Parathyroid adenoma (tissue), 2 donors: ENCODE measurements around the gene SERINC5.
"Not testable (repeated sequence)": the region's sequence is repeated elsewhere in the genome, so short reads cannot be mapped to it uniquely, and the experiment has no call there.

ENCODE experiments used
- H2AFZ ChIP-seq: fragments of 300-600 bp; sonication (generic); one replicate; pipeline ENCODE4 v1.7.0; 2017; ENCODE audit warnings: antibody characterized with exemption, mild to moderate bottlenecking
- H3K27ac ChIP-seq: fragments of 300-600 bp; sonication (generic); one replicate; pipeline ENCODE4 v1.7.0; 2017
- H3K27me3 ChIP-seq: fragments of 300-600 bp; sonication (generic); one replicate; pipeline ENCODE4 v1.7.0; 2017; ENCODE audit warnings: low read length; ENCODE audit not compliant: control insufficient read depth, insufficient read depth
- H3K36me3 ChIP-seq: fragments of 300-600 bp; sonication (generic); one replicate; pipeline ENCODE4 v1.7.0; 2017; ENCODE audit warnings: low read length; ENCODE audit not compliant: control insufficient read depth, insufficient read depth
- H3K4me1 ChIP-seq: fragments of 300-600 bp; sonication (generic); one replicate; pipeline ENCODE4 v1.7.0; 2017; ENCODE audit warnings: control low read depth
- H3K4me2 ChIP-seq: fragments of 300-600 bp; sonication (generic); one replicate; pipeline ENCODE4 v1.7.0; 2017; ENCODE audit warnings: low read length
- H3K4me3 ChIP-seq: fragments of 300-600 bp; sonication (generic); one replicate; pipeline ENCODE4 v1.7.0; 2017; ENCODE audit warnings: low read depth, low read length
- H3K79me2 ChIP-seq: fragments of 300-600 bp; sonication (generic); one replicate; pipeline ENCODE4 v1.7.0; 2017; ENCODE audit warnings: control low read depth
- H3K9ac ChIP-seq: fragments of 300-600 bp; sonication (generic); one replicate; pipeline ENCODE4 v1.7.0; 2017; ENCODE audit warnings: mild to moderate bottlenecking
- H3K9me3 ChIP-seq: fragments of 300-600 bp; sonication (generic); one replicate; pipeline ENCODE4 v1.7.0; 2017; ENCODE audit warnings: low read length; ENCODE audit not compliant: control insufficient read depth
- TF ChIP-seq, protein P1 (sequence below): fragments of 300-600 bp; sonication (generic); IDR thresholded peaks from one replicate; pipeline ENCODE4 v1.7.0; 2017; ENCODE audit warnings: antibody characterized with exemption, mild to moderate bottlenecking
- donor health status: primary hyperparathyroidism.

Gene SERINC5

DNA sequence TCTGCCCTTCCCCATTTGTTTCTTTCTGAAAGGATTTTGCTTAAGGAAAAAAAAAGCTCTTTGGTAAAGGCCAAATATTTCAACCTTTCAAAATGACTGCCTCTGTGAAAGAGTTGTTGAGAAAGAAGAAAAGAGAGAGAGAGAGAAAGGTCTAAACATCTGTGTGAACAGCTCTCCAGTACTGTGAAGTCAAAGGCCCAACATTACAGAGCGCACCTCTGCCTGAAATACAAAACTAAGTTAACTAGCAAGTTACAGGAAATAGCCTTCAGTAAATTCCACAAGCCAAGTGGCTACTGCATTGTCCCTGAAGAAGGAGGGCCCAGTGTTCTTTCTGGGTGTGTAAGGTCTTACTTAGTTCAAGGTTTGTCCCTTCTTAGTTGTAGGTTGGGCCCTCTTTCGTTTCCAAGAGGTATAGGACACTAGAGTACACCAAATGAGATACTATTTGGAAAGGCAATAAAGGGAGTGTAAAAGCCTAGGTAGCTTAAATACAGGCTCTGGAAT lies 116.3 kb downstream of the SERINC5 start:
- Histone ChIP-seq H3K4me1 (no peaks in the 10 kb centered on the region), H3K9ac (no peak overlapping the region), H3K79me2 (no peaks in the 10 kb centered on the region), H3K9me3 (no peaks in the 10 kb centered on the region), H2AFZ (no peak overlapping the region), H3K27me3 (no peaks in the 10 kb centered on the region), H3K4me2 (no peak overlapping the region), H3K4me3 (no peak overlapping the region), H3K27ac (no peak overlapping the region), H3K36me3 (no peaks in the 10 kb centered on the region)
- TF ChIP-seq, protein P1, sequence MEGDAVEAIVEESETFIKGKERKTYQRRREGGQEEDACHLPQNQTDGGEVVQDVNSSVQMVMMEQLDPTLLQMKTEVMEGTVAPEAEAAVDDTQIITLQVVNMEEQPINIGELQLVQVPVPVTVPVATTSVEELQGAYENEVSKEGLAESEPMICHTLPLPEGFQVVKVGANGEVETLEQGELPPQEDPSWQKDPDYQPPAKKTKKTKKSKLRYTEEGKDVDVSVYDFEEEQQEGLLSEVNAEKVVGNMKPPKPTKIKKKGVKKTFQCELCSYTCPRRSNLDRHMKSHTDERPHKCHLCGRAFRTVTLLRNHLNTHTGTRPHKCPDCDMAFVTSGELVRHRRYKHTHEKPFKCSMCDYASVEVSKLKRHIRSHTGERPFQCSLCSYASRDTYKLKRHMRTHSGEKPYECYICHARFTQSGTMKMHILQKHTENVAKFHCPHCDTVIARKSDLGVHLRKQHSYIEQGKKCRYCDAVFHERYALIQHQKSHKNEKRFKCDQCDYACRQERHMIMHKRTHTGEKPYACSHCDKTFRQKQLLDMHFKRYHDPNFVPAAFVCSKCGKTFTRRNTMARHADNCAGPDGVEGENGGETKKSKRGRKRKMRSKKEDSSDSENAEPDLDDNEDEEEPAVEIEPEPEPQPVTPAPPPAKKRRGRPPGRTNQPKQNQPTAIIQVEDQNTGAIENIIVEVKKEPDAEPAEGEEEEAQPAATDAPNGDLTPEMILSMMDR: no peak

DNA sequence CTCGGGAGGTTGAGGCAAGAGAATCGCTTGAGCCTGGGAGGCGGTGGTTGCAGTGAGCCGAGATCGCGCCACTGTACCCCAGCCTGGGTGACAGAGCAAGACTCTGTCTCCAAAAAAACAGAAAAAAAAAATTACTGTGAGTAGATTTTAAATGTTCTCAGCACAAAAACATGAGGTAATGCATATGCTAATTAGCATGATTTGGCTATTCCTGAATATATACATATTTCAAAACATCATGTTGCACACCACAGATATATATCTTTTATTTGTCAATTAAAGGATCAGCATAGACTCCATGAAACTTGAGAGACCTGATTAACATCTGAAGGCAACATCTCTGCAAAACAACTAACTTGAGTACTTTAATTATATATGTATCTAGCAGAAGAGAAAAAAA lies 117.4 kb downstream of the SERINC5 start:
- no peak overlapping the region for H3K4me2 ChIP-seq

DNA sequence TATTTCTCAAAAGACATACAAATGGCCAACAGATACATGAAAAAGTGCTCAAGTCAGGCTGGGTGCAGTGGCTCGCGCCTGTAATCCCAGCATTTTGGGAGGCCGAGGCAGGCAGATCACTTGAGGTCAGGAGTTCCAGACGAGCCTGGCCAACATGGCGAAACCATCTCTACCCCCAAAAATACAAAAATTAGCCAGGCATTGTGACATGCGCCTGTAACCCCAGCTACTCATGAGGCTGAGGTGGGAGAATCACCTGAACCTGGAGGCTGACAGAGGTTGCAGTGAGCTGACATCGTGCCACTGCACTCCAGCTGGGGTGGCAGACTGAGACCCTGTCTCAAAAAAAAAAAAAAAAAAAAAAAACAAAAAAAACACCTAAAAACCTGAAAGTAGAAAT lies 119.0 kb downstream of the SERINC5 start:
- H3K4me3 ChIP-seq, H3K27ac ChIP-seq, H3K4me1 ChIP-seq, H3K4me2 ChIP-seq, H3K27me3 ChIP-seq, H3K79me2 ChIP-seq, H3K9me3 ChIP-seq, H3K36me3 ChIP-seq, H3K9ac ChIP-seq, H2AFZ ChIP-seq: not testable (repeated sequence)

More for the DNA sequence above, 117.4 kb downstream of the SERINC5 start:
- H3K36me3 ChIP-seq: no peaks in the 10 kb centered on the region
- no peaks in the 10 kb centered on the region for H3K27me3 ChIP-seq
- no peak overlapping the region for H3K9ac ChIP-seq
- H3K79me2 ChIP-seq: no peaks in the 10 kb centered on the region
- H3K4me1 ChIP-seq: no peaks in the 10 kb centered on the region
- no peak overlapping the region for H2AFZ ChIP-seq
- TF ChIP-seq, protein P1: no peak
- no peaks in the 10 kb centered on the region for H3K9me3 ChIP-seq
- no peak overlapping the region for H3K4me3 ChIP-seq
- no peak overlapping the region for H3K27ac ChIP-seq

DNA sequence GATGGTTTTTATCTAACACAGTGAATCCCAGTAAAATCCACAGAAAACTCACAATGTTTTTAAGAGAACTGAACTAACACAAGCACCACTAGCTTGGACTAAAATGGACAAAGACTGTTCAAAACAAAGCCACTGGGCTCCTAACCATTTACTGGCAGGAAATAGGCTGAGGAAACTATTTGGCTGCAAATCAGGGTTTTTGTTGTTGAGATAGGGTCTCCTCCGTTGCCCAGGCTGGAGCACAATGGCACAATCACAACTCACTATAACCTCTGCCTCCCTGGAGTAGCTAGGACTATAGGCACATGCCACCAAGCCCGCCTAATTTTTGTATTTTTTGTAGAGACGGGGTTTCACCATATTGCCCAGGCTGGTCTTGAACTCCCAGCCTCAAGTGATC lies 121.0 kb downstream of the SERINC5 start:
- Histone ChIP-seq H3K4me3 (no peak overlapping the region), H3K36me3 (no peaks in the 10 kb centered on the region), H2AFZ (no peak overlapping the region), H3K27me3 (no peaks in the 10 kb centered on the region), H3K79me2 (no peaks in the 10 kb centered on the region), H3K4me1 (no peaks in the 10 kb centered on the region), H3K4me2 (no peak overlapping the region), H3K27ac (no peak overlapping the region), H3K9me3 (no peaks in the 10 kb centered on the region), H3K9ac (no peak overlapping the region)
- TF ChIP-seq, protein P1: no peak

DNA sequence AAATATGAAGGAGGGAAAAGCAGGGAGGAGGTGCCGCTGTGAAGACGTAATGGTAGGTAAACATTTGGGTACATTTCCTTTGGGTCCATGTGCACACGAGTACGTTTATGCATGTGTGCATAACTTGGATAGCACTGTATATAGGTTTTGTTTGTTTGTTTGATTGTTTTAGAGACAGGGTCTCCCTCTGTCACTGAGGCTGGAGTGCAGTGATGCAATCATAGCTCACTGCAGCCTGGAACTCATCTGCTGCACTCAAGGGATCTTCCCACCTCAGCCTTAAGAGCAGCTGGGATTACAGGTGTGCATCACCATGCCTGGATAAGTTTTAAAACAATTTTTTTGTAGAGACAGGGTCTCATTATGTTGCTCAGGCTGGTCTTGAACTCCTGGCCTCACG lies 126.7 kb downstream of the SERINC5 start:
- no peak overlapping the region for H3K4me2 ChIP-seq
- no peak overlapping the region for H2AFZ ChIP-seq
- H3K36me3 ChIP-seq: no peaks in the 10 kb centered on the region
- H3K79me2 ChIP-seq: no peaks in the 10 kb centered on the region
- H3K9ac ChIP-seq: no peak overlapping the region
- H3K27me3 ChIP-seq: no peaks in the 10 kb centered on the region
- no peak overlapping the region for H3K27ac ChIP-seq
- TF ChIP-seq, protein P1: no peak
- no peaks in the 10 kb centered on the region for H3K4me1 ChIP-seq
- H3K9me3 ChIP-seq: no peaks in the 10 kb centered on the region
- H3K4me3 ChIP-seq: no peak overlapping the region
